ENCODE data around the gene GDPD2. TPM values are rescaled to one million over a fixed set of nuclear protein-coding genes. Genes with fewer than 3 reads are reported as not detected.
"Not testable (repeated sequence)": the region's sequence is repeated elsewhere in the genome, so short reads cannot be mapped to it uniquely, and the experiment has no call there.

GDPD2 gene, protein sequence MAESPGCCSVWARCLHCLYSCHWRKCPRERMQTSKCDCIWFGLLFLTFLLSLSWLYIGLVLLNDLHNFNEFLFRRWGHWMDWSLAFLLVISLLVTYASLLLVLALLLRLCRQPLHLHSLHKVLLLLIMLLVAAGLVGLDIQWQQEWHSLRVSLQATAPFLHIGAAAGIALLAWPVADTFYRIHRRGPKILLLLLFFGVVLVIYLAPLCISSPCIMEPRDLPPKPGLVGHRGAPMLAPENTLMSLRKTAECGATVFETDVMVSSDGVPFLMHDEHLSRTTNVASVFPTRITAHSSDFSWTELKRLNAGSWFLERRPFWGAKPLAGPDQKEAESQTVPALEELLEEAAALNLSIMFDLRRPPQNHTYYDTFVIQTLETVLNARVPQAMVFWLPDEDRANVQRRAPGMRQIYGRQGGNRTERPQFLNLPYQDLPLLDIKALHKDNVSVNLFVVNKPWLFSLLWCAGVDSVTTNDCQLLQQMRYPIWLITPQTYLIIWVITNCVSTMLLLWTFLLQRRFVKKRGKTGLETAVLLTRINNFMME
- under 1 TPM; 0.22 to 0.23 TPM for total RNA-seq

DNA sequence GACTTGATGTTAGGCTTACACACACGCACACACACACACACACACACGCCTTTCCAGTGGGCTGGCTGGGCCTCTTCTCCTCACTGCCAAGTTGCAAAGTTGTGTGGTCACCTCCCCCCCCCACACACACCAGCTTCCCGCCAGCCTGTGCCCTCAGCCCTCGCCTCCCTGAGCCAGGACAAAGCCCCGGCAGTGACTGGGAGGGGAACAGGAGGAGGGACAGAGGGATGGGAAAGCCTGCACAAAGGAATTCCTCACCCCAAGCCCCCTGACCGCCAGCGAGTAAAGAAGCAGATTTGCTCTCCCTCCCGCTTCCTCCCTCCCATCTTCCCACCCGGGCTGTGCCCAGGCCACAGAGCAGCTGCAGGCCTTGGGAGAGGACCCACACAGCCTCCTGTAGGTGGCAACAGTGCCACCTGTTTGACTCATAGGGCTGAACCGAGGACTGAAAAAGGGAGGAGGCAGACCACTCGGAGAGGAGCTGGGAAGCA lies at the start of gene GDPD2:
GDPD2 (plus strand) TSS at position 464 of the 491 bp plus-strand sequence. CDS start 1,671 bp downstream, outside the sequence.
- Mint-ChIP-seq H3K4me1 (no peaks in the 10 kb centered on the region), H3K27me3 (no peaks in the 10 kb centered on the region), H3K4me3 (no peak within 1 kb of the TSS), H3K27ac (no peak within 1 kb of the TSS), H3K36me3 (ENCODE audit: low read depth) (peaks cover 10% of the 10 kb centered on the region), H3K9me3 (no peaks in the 10 kb centered on the region)
- CTCF ChIA-PET = interaction anchor here (1.4 to 5.1 kb wide), 2 partner anchors 11 to 15 kb away, joined by 3 to 28 read pairs; no protein-coding TSS in a partner anchor
- no peak for DNase-seq
- POLR2A ChIA-PET = no interaction called here

DNA sequence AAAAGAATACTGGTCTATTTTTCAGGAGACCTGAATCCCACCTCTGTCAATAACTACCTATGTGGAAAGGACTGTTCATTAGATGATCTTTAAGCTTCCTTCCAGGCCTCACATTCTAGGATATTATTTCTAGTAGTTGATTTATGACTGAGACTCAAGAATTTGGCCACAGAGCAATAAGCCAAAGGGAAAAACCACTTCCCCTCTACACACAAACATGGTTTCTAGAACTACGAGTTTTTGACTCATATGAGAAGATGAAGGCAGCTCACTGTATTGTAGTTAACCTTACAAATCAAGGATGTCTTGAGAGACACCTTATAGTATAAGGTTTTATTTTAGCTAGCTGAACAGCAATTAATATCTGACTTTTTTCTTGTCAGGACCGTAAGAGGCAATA lies 36.9 kb upstream of the GDPD2 start:
- CTCF ChIA-PET = interaction anchor here (1.2 kb wide), 1 partner anchor 10 kb away, joined by 4 read pairs; no protein-coding TSS in a partner anchor
- peaks cover 61% of the 10 kb centered on the region for H3K36me3 Mint-ChIP-seq (ENCODE audit: low read depth)
- peaks cover 16% of the 10 kb centered on the region for H3K4me1 Mint-ChIP-seq
- no peak for DNase-seq
- POLR2A ChIA-PET = no interaction called here
- no peaks in the 10 kb centered on the region for H3K9me3 Mint-ChIP-seq
- H3K27me3 Mint-ChIP-seq = no peaks in the 10 kb centered on the region
- H3K27ac Mint-ChIP-seq = no peak overlapping the region
- H3K4me3 Mint-ChIP-seq = no peak overlapping the region

DNA sequence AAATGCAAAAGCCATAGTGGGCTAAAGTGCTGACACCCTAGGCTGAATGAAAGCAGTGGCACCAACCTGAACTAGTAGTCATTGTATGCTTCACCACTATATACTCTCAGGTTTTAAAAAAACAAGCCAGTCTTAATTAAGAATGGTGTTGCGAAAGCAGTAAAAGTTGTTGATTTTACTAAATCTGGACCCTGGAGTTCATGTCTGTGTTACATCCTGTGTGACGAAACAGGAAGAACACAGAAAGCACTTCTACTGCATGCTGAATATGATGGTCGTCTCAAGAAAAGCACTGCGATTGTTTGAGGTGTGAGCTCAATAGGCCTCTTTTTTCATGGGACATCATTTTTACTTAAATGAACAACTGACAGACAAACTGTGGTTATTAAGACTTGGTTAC lies 24.2 kb upstream of the GDPD2 start:
- H3K4me1 Mint-ChIP-seq = peaks cover 9% of the 10 kb centered on the region
- H3K27me3 Mint-ChIP-seq = no peaks in the 10 kb centered on the region
- H3K27ac Mint-ChIP-seq = peak overlapping the region; percentile 89
- DNase-seq = peak; percentile 7
- H3K9me3 Mint-ChIP-seq = no peaks in the 10 kb centered on the region
- peaks cover 36% of the 10 kb centered on the region for H3K36me3 Mint-ChIP-seq (ENCODE audit: low read depth)
- CTCF ChIA-PET = interaction anchor here (0.9 kb wide), 1 partner anchor 18 kb away, joined by 3 read pairs; no protein-coding TSS in a partner anchor
- POLR2A ChIA-PET = no interaction called here
- no peak overlapping the region for H3K4me3 Mint-ChIP-seq

DNA sequence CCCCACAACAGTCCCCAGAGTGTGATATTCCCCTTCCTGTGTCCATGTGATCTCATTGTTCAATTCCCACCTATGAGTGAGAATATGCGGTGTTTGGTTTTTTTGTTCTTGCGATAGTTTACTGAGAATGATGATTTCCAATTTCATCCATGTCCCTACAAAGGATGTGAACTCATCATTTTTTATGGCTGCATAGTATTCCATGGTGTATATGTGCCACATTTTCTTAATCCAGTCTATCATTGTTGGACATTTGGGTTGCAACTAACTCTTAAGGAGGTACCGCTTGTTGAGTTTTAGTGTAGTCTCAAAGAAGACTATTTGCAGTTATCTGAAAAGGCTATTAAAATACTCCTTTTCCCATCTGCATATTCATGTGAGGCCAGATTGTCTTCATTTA lies 22.9 kb upstream of the GDPD2 start:
- H3K4me1 Mint-ChIP-seq, H3K9me3 Mint-ChIP-seq, CTCF ChIA-PET, H3K27ac Mint-ChIP-seq, H3K27me3 Mint-ChIP-seq, DNase-seq, POLR2A ChIA-PET, H3K4me3 Mint-ChIP-seq: not testable (repeated sequence)
- H3K36me3 Mint-ChIP-seq (ENCODE audit: low read depth) = peaks cover 41% of the 10 kb centered on the region

DNA sequence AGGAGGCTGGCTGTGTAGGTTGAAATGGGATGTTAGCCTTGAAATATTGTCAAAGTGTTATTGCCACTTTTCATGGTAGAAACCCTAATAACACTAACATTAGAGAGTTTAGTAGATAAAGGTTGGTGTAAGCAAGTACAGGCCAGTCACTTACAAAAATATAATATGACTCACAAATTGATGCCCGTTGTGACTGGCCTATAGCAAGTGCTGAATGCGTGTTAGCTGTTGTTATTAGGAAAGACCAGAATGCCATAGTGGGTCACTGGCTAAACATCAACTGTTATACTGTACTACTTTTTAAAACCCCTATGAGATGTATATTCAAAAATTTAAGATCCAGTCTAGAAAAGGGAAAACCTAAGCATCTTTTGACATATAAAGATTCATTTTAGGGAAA lies 20.4 kb upstream of the GDPD2 start:
- H3K4me3 Mint-ChIP-seq = no peak overlapping the region
- no peak for DNase-seq
- CTCF ChIA-PET = interaction anchor here (1.0 kb wide), 1 partner anchor 10 kb away, joined by 4 read pairs; no protein-coding TSS in a partner anchor
- POLR2A ChIA-PET = no interaction called here
- no peaks in the 10 kb centered on the region for H3K27me3 Mint-ChIP-seq
- H3K27ac Mint-ChIP-seq = no peak overlapping the region
- peaks cover 33% of the 10 kb centered on the region for H3K36me3 Mint-ChIP-seq (ENCODE audit: low read depth)
- H3K9me3 Mint-ChIP-seq = no peaks in the 10 kb centered on the region
- peaks cover 8% of the 10 kb centered on the region for H3K4me1 Mint-ChIP-seq

DNA sequence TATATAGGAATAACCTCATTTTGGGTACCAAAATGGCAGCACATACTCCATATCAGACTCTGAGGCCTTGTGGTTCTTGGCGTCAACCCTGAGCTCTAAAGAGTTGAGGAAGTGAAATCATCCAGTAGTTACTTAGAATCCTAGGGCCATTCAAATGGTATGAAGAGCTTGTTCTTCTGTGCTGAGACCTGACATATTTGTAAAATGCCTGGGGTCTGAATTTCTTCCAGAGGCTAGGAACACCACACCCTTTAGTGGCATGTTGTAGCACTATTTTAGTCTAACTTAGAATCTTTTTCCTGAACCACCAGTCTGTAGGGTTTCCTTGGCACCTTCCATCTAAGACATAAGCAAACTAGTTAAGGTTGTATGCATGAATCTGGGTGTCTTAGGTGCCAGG lies 18.1 kb upstream of the GDPD2 start:
- Mint-ChIP-seq H3K27ac (no peak overlapping the region), H3K36me3 (ENCODE audit: low read depth) (peaks cover 41% of the 10 kb centered on the region), H3K27me3 (no peaks in the 10 kb centered on the region), H3K9me3 (no peaks in the 10 kb centered on the region), H3K4me1 (no peaks in the 10 kb centered on the region), H3K4me3 (no peak overlapping the region)
- ChIA-PET POLR2A (no interaction called here), CTCF (interaction anchor here (1.3 to 1.6 kb wide), 2 partner anchors 16 to 25 kb away, joined by 4 read pairs; no protein-coding TSS in a partner anchor)
- DNase-seq = no peak

DNA sequence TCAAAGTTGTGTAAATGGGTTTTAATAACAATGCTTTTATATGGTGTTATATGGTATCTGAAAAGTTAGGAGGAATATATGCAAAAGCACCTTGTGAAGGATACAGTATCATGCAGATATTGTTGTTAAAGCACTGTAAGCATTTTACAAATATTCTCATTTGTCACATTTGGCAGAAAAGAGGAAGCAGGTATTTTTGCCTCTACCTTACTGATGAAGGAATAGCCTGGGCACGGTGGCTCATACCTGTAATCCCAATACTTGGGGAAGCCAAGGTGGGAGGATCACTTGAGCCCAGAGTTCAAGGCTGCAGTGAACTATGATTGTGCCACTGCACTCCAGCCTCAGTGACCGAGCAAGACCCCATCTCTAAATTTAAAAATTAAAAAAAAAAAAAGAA lies 12.2 kb upstream of the GDPD2 start:
- CTCF ChIA-PET = no interaction called here

DNA sequence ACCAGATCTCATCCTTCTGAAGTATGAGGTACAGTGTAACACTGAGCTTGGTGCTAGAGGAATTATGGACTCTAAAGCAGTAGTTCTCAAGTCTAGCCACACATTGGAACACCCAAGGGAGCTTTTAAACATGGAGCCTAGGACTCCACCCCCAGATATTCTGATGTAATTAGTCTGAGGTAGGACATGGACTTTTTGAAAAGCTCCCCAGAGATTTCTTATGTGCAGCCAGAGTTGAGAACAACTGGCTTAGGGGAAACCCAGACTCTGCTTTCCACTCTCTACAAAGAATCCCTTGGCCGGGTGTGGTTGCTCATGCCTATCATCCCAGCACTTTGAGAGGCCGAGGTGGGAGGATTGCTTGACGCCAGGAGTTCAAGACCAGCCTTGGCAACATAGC lies 11.6 kb upstream of the GDPD2 start:
- DNase-seq = no peak
- Mint-ChIP-seq H3K36me3 (ENCODE audit: low read depth) (peaks cover 16% of the 10 kb centered on the region), H3K27me3 (no peaks in the 10 kb centered on the region), H3K4me1 (no peaks in the 10 kb centered on the region), H3K9me3 (no peaks in the 10 kb centered on the region), H3K27ac (no peak overlapping the region), H3K4me3 (no peak overlapping the region)
- POLR2A ChIA-PET = interaction anchor here (0.6 kb wide), 1 partner anchor 122 kb away, joined by 3 read pairs; the partner anchor contains the start of genes KIF4A and PDZD11
- CTCF ChIA-PET = no interaction called here

More for the DNA sequence above, 12.2 kb upstream of the GDPD2 start:
- POLR2A ChIA-PET = no interaction called here
- Mint-ChIP-seq H3K36me3 (ENCODE audit: low read depth) (peaks cover 19% of the 10 kb centered on the region), H3K9me3 (no peaks in the 10 kb centered on the region), H3K27ac (no peak overlapping the region), H3K4me1 (no peaks in the 10 kb centered on the region), H3K4me3 (no peak overlapping the region), H3K27me3 (no peaks in the 10 kb centered on the region)
- DNase-seq = no peak

DNA sequence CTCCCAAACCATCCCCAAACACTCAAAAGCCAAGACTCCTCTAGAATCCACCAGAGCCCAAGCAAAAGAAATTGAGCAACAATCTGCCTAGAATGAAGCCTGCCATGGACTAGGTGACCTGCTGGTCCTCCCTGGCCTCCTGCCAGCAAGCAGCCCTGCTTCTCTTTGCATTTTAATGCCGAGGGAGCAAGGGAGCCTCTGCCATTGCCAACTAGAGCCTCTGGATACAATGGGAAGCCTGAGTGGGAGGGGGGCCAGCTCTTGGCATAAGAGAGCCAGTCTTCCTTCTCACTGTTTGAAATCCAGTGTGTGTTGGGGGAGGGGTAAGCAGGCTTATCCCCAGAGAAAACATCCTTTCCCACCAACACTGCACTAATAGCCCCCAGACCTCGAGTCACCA lies 1.5 kb upstream of the GDPD2 start:
- Mint-ChIP-seq H3K4me3 (no peak overlapping the region), H3K36me3 (ENCODE audit: low read depth) (peaks cover 11% of the 10 kb centered on the region), H3K27me3 (no peaks in the 10 kb centered on the region), H3K4me1 (no peaks in the 10 kb centered on the region), H3K27ac (no peak overlapping the region), H3K9me3 (no peaks in the 10 kb centered on the region)
- ChIA-PET POLR2A (no interaction called here), CTCF (interaction anchor here (0.6 to 0.9 kb wide), 2 partner anchors 16 to 760 kb away, joined by 3 to 4 read pairs; no protein-coding TSS in a partner anchor)
- no peak for DNase-seq

DNA sequence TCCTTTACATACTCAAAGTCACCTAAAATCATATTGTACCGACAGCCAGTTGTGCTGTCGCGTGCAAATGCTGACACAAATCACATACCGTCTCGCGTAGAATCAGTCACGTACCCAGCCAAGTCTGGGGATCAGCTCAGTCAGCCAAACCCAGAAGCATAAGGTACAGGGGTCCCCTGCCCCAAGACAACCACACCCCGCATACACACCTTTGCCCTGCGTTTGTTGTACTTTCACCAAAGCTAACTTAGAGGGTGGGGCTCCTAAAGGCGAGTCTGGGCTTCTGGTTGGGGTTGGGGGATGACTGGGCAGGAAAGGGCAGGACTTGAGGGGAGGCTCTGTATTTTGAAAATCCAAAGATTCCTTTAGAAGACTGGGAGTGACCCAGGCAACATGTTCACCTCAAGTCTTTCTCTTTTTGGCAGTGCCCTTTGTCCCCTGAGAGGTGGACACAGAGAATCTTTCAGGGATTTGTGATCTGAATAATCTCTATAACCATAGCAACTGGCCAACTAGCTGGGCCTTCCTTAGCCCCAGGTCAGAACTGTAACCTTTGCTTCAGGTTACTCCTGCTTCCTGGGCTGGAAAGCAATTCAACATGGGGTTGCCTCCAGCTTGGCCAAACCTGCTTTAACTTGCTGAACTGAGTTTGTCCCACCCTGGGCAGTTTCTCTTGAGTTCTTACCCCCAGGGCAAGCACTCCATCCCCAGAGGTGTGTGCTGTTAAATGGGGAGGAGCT lies 992 bp downstream of the GDPD2 start:
- Mint-ChIP-seq H3K4me3 (no peak overlapping the region), H3K27me3 (no peaks in the 10 kb centered on the region), H3K27ac (no peak overlapping the region), H3K4me1 (no peaks in the 10 kb centered on the region), H3K9me3 (no peaks in the 10 kb centered on the region), H3K36me3 (ENCODE audit: low read depth) (peaks cover 6% of the 10 kb centered on the region)
- no peak for DNase-seq
- CTCF ChIA-PET = interaction anchor here (1.4 to 5.1 kb wide), 2 partner anchors 10 to 13 kb away, joined by 3 to 28 read pairs; no protein-coding TSS in a partner anchor
- POLR2A ChIA-PET = no interaction called here

DNA sequence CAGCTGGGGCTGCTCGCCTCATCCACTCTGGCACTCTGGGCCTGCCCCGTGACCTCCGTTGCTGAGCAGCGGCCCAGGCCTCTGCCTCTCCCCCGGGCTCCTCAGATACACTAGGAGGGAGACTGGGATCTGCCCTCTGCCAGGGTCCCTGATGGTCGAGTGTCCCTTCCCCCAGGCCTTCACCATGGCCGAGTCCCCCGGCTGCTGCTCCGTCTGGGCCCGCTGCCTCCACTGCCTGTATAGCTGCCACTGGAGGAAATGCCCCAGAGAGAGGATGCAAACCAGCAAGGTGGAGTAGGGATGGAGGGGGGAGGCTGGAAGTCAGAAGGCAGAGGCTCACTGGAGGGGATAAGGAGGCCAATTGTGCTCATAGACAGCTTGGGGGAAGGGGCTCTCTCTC lies 1.7 kb downstream of the GDPD2 start:
- DNase-seq = no peak
- H3K36me3 Mint-ChIP-seq (ENCODE audit: low read depth) = peaks cover 2% of the 10 kb centered on the region
- no peaks in the 10 kb centered on the region for H3K4me1 Mint-ChIP-seq
- no peaks in the 10 kb centered on the region for H3K9me3 Mint-ChIP-seq
- POLR2A ChIA-PET = no interaction called here
- no peaks in the 10 kb centered on the region for H3K27me3 Mint-ChIP-seq
- CTCF ChIA-PET = interaction anchor here (5.1 kb wide), 1 partner anchor 9 kb away, joined by 28 read pairs; no protein-coding TSS in a partner anchor
- no peak overlapping the region for H3K27ac Mint-ChIP-seq
- no peak overlapping the region for H3K4me3 Mint-ChIP-seq

DNA sequence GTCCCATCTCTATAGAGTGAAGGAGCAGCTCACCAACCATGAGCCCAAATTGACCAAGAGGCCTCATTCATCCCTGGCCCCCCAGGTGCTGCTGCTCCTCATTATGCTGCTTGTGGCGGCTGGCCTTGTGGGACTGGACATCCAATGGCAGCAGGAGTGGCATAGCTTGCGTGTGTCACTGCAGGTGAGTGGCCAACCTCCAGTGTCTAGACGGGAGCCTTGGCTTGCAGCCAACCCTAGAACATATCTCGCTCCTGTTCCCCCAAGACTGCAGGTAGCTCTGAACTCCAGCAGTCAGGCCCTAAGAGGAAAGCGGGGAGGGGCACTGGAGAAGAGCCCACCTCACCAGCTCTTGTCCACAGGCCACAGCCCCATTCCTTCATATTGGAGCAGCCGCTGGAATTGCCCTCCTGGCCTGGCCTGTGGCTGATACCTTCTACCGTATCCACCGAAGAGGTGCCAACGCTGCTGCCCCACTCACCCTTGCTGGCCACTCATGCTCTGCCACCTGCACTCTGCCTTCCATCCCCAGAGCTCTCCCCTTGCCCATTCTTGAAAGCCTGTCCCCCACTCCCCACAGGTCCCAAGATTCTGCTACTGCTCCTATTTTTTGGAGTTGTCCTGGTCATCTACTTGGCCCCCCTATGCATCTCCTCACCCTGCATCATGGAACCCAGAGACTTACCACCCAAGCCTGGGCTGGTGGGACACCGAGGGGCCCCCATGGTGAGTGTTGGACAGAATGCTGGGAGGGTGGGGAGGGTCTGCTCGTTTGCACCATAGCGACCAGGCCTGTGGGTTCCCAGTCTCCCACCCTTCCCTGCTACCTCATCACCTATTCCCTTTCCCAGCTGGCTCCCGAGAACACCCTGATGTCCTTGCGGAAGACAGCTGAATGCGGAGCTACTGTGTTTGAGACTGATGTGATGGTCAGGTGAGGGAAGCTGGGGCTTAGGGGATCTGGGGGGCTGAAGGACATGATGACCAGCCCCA lies 3.5 kb downstream of the GDPD2 start:
- CTCF ChIA-PET = interaction anchor here (5.1 kb wide), 1 partner anchor 7 kb away, joined by 28 read pairs; no protein-coding TSS in a partner anchor
- Mint-ChIP-seq H3K27ac (no peak overlapping the region), H3K4me3 (no peak overlapping the region), H3K9me3 (no peaks in the 10 kb centered on the region), H3K36me3 (ENCODE audit: low read depth) (no peaks in the 10 kb centered on the region), H3K4me1 (no peaks in the 10 kb centered on the region), H3K27me3 (no peaks in the 10 kb centered on the region)
- DNase-seq = no peak
- POLR2A ChIA-PET = no interaction called here

Measured in activated CD4-positive, alpha-beta T cell treated with anti-CD3 and anti-CD28 coated beads, Interleukin-2, amount 10 ng/mL, durations not matched to agents 7 days and 5 days (primary cell).